Retina (tissue), 1 donor: ENCODE results near the gene CDK5RAP2.
A peak's percentile ranks its signal among the peaks of the same experiment; 100 is the strongest.

Source experiments
- DNase-seq: peaks from one replicate; pipeline ENCODE4 v3.0.0-alpha.2; 2016

The CDK5RAP2 gene

DNA sequence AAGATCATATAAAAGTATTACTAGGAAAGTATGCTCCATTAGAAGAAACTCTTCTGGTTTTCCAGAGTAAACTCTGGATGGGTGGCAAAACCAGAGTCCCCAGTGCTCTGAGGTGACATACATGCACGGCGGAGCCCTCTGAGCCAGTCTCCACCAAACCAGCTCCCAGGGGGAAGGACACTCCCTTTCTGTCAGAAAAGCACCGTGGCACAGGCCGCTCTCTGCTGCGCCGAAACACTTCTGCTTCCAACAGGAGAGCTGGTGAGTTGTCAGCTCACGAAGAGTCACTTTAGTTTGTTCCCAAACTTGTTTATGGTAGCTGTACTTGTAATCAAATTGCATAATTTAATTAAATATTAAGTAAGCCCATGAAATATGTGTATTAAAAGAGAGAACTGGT lies 184.6 kb downstream of the CDK5RAP2 start:
- DNase-seq, result no peak

DNA sequence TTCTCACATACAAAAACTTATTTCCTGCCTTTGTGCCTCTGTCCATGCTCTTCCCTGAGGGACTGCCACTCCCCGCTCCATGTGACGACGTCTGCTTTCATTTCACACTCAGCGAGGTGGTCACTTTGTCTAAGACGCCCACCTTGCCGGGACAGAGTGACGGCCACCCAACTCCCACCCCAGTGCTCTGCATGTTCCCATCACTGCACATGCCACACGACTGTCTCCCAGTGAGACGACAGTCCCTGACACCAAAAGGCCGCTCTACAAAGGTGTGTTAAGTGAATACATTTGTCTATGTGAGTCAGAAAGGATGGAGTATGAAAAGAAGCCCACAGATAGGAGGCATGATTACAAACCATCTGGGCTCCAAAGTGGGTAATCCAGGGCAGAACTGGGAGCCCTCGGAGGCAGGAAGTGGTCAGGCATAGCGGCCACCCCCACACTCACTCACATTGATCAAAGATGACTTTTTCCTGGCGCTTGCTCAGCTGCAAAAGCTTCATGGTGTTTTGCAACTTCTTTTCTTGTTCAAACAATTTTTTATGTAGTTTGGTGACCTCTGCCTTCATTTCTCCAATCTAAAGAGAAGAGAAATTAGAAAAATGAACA lies 185.8 kb downstream of the CDK5RAP2 start:
- no peak for DNase-seq

DNA sequence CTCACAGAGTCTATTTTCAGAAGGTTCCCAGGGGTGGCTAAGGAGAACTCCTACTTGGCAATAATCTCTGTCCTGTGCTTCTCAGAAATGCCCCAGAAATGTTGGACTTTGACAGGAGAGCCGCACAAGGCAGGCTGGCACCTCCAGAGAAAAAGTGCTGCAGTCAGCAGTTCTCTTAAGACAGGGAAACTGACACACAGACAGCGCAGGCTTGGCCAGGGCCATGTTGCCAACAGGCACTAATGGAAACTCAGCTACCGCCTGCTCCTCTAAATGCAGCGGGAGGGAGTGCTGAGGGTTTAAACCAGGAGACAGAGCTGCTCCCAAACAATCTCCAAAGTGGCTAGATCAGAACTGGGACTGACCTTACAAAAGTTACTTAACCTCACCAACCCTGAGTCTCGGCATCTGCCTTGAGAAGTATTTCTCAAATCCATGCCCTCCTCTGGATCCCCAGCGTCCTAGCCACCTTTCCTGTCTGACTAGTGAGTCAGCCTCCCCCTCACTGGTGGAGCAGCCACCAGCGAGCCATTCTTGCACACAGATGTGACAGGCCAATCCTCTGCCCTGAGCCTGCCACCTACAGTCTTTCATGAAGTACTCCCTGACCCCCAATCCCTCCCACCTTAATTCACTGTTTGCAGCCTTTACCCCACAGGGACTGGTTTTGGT lies 186.4 kb downstream of the CDK5RAP2 start:
- no peak for DNase-seq

DNA sequence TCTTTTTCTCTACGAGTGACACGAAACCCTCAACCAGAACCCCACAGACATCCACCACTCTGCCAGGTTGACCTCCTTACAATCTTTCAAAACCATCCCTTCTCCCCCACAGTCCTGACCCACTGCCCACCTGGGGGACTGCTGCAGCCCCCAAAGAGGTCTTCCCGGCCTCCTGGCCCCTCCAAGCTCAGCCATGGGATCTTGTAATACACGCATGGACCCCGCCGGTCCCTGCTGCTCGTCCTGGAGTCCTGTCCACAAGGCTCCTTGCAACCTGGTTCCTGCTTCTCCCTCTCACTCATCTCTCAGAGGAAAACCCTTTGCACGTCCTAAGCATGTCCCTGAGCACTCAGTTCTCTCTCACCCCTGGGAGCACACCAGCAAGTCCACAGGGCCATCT lies 187.3 kb downstream of the CDK5RAP2 start:
- DNase-seq, result no peak

DNA sequence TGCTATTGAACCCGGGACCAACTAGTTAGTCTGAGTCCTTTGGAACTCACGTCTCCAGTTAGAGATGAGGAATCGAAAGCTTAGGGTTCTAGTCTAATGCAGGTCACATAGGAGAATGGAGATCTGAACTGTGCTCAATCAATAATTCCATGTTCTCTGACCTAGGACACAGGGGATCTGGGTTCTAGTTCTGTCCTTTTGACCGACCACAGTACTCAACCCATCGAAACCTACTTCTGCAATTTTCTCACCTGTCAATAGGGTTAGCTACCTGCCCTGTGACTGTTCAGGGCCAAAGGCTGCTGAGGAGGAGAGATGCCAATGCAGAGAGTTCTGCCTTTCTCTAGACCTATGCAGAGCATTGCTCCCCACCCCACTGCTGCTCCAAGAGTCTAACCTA lies 187.7 kb downstream of the CDK5RAP2 start:
- no peak for DNase-seq

DNA sequence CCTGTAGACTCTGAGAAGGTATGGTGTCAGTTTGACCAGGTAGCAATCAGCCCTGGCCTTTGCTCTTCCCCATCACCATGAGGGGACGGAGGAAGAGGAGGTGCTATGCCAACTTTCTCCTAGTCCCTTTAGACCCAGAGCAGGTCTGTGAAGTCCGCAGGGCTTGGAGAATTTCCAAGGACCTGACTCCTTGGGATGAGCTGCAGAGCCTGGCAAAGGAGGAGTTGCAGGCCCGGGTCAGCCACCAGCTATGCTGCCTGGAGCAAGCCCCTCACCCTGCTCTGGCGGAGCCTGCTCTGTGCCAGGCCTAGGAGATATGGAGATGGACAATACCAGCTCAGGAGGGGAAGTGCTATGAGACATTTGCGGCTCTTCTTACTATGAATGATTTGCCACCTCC lies 188.3 kb downstream of the CDK5RAP2 start:
- DNase-seq, result no peak

DNA sequence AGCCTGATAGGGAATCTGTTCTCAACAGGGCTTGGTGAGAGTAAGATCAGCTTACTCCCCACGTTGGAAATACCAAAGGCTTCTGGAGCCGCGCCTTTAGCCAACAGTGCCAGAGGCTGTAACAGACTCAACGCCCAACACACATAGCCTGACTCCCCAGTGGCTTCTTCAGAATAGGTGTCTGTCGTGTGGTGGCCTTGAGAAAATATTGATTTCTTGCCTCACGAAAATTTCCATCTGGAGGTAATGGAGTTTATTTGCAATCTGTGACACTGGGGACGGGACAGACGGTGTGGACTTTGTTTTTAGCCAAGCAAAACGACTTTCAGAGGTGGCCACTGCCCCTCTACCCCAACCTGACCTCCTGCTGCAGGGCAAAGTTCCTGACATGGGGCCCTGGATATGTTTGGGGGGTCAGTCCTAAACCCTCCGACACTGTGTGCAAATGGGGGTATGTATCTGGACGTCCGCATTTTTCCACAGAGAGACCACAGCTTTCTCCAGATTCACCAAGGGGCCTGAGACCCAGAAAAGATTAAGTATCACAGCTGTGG lies 189.3 kb downstream of the CDK5RAP2 start:
- no peak for DNase-seq

DNA sequence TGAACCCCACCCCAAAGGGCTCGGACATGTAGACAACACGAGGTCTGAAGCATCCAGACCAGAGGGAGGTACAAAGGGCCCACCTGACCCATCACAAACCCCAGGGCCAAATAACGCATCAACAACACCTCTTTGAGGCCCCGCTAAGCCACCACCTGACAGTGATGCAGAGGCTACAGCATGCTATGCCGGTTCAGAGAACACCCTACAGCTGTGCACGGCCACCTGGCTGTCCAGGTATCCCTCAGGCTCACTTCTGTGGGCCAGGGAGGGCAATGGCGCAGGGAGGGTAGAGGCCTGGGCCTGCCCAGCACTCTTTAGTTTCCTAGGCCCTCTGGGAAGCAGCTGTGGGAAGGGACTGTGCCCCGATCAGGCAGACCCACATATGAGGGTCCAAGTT lies 190.1 kb downstream of the CDK5RAP2 start:
- no peak for DNase-seq

DNA sequence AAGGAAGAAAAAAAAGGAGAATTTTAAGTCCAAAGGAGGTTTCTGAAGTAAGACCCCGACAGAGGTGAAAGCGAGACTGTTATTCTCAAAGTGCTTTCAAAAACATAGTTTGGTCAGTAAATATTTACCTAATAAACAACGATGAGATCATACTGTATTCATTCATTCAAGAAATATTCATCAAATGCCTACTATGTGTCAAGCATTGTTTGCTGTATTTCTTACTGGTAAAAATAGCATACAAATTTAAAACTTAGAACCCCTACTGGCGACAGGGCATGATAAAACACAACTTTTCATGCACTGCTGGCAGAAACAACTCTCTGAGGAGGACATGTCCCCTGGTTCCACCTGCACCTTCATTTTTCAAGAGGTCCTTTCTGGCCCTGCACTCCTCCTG lies 190.7 kb downstream of the CDK5RAP2 start:
- DNase-seq, result no peak

DNA sequence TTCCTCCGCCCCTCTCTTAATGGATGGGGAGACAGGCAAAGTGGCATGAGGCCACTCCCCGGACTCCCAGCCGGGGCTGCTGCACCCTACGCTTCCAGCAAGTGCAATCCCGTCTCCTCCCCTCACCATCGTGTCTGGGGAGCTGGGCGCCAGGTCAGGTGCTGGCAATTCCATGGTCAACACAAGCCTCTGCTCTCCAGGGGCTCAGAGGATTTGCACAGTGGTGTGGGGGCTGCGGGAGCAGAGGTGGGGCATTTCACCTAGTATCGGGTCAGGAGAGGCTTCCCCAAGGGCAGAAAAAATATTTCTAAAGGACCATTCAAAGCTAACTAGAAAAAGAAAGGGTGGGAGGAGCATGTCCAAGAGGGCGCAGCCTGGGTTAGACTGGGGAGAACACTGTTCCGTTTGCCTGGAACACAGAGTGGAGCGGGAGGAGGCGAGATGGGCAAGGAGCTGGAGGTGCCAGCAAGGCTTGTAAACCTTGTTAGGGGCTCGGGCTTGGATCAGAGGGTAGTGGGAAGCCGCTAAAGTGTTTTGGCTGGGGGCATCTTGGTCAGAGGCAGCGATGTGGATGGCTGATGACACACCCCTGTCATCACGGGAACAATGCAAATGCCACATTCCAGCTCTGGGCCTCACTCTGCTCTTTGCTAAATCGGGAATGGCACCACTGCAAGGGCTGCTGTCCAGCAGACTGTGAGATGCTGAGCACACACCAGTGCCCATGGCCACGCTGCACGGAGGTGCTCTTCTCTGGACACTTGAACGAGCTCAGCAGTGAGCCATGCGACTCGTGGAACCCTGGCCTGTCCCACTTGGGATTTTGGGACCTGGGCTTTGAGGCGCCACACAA lies 191.7 kb downstream of the CDK5RAP2 start:
- peak; percentile 16 for DNase-seq

DNA sequence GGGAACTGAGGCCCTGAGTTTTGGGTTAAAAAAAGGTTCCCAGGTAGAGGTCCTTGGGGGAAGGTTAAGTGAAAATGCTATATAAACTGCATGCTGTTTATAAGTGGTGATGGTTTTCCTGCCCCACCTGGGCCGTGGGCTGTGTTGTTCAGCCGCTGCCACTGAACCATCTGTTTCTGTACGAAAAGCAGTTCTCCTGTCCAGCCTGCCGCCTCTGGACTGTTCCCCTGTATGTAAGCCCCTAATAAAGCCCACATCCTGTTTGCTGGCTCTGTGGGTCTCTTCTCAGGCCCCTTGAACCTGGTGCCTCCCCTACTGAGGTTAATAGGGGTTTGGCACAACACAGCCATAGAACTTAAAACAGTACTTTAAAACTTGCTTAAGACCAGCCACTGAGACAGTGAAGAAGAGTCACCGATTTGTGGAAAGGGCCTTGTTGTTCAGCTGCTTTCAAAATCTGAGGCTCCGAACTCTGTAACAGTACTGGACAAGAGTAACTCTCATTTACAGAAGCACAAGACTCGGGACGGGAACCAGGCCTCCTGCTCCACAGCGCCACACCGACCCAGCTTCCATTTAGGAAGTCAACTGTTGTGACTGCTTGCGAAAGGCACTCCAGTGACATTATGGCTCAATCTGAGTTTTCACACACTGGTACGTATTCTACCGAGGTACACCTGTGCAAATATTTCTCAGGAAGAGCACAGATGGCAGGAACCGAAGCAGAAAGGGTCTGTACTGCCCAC lies 192.5 kb downstream of the CDK5RAP2 start:
- no peak for DNase-seq

DNA sequence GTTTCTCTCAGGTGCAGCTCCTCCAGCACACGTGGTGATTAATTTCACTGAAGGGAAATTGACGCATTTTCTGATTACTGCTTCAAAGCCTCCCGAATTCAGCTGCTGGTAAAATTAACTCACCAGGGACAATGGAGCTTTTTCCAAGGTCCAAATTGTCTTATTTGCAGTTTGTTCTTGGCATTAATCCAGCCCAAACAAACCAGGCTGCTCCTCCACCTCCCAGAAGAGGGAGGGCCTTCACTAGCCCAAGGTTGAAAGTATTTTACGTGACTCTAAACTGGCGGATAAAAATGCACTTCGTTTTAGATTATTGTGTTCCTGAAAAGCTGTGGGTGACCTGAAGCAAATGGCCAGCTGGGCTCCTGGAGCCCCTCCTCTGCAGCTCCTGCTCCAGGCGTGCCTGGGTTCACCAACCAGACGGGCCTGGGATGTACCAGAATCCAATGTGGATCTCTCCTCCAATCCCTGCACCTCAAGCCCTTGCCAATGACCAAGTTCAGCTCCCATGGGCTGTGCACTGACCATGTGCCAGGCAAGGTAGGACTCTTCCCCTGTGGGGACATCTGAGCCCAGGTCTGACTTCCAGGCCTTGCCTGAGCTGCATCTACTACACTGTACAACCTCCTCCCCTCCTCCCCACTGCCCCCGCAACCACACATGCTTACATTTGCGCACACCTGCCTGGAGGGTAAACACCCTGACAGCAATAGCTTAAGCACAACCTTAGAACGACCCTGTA lies 193.4 kb downstream of the CDK5RAP2 start:
- no peak for DNase-seq

DNA sequence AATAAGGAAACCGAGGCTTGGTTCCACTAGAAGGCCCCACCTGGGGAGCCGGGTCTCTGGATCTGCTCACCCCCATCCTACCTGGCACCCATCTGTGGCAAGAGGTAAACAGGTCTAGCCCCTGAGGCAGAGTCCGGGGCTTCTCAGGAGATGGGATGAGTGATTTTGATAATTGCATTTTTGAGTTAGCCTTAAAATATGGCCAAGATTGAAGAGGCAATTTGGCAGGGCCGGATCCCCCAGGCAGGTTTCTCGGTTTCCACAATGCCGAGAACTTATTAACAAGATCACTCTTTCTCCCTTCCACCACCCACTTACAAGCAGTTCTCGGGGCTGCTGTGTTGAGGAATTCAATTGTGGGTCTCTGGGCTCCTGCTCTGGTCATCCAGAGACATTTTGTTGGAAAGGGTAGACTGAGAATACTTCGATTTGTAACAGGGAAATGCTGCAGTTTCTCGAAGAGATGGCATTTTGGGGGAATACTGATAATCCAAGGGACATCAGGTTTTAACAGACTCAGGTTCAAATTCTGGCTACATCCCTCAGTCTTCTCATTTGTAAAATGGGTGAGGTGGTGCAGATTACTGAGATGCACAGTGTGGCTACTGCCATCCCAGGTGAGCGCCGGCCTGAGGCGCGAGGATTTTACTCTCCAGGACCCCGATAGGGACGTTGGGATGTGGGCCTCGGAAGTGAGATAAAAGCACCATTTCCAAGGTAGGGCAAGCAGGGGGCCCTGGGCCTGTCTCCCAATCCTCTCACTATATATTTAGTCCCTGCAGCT lies 194.2 kb downstream of the CDK5RAP2 start:
- no peak for DNase-seq

DNA sequence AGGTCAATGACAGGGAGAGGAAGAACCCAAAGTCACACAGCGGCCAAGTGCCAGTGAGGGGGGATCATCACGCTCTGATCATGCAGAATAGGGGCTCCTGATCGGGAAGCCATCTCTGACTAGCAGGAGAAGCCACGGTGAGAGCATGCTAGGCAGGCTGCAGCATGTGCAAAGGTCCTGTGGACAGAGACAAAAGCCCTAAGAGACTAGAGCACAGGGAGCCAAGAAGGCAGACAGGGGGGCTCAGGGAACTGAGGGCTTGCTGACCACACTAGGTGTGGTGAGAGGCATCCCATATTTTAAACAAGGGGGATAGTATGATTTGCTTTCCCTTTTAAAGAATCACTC lies 195.1 kb downstream of the CDK5RAP2 start:
- DNase-seq, result no peak

DNA sequence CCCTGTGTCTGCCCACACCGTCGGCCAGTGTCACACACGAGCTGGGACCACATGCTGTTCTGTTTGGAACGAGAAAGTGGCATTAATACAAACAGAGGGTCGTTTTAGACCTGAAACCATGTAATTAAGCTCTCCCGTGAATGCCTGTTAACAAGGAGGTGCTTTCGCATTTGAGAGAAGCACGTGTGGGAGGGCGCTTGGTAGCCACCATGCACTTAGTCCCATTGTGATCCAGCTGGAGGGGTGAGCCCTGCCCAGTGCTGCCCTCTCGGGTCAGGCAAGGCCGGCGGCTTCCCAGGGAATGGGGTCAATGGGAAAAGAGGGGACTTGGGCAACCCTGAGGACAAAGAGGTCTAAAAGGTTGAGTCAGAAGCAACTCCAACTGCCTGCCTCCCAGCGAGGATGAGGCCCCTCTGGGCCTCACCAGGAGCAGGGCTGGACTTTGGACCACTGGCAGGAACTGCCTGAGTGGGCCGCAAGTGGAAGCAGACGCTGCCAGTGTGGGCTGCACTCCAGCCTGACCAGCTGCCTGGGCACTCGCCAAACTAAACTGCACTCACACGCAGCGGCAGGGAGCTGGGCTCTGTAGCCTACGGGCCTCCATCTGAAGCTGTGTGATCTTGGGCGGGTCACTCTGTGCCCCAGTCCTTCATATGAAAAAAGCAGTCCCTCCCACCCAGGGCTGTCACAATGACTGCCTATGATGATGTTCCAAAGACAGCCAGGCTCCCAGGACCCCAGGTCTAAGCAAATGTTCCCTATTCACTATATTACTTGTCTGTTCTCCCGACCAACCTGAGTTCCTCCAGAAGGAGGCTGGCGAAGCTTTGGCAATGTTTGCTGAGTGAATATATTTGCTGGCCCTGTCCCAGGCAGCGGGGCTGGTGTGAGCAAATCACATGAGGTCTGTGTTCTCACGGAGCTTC lies 195.7 kb downstream of the CDK5RAP2 start:
- peak; percentile 21 for DNase-seq

DNA sequence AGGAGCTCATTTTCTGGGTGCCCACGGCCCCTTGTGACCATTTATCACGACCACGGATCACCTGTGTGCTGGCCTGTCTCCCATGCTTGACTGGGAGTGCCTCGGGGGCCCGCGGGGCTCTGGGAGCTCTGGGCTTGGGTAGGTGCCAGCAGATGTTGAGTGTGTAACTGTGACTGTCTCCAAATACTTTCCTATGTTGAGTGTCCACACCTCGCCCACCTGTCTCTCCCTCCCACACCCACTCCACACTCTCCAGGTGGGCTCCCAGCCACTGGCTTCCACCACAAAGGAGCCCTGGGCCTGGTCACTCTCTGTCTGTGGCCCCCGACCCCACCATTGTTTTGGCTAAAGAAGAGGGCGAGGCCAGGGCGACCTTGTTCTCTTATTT lies 196.4 kb downstream of the CDK5RAP2 start:
- DNase-seq, result no peak

DNA sequence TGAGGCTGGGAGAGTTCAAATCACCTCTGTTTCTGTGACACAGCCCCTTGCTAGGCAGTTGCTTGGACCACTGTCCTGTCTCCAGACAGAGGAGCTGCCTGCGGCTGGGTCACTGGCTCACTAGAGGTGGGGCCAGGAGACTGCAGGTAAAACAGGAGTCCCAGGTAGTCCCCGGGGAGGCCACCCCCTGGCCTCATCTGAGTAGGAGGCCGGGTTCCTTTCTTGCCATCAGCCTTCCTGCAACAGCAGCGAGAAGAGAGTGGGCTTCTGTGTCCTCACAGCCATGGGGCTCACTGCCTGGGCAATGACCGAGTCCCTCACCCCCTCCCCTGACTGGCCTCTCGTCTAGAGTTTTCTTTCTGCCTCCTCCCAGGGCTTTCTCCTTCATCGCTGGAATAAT lies 197.5 kb downstream of the CDK5RAP2 start:
- DNase-seq, result no peak

DNA sequence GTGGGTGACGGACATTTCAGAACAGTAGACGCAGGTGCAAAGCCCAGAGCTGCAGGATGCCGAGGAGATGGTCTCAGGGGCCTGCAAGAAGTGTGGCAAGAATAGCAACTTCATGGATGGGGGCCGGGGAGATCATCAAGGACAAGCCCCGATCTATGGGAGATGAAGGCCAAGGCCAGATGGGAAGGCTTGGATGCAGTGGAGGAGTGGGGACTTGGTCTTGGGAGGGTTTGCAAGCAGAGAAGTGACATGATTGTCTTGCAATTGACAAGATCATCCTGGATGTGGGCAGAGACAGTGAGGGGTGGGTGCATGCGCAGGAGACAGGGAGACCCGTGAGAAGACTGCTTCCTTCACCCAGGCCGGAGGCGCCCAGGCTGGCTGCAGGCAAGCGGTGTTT lies 198.1 kb downstream of the CDK5RAP2 start:
- DNase-seq, result no peak

DNA sequence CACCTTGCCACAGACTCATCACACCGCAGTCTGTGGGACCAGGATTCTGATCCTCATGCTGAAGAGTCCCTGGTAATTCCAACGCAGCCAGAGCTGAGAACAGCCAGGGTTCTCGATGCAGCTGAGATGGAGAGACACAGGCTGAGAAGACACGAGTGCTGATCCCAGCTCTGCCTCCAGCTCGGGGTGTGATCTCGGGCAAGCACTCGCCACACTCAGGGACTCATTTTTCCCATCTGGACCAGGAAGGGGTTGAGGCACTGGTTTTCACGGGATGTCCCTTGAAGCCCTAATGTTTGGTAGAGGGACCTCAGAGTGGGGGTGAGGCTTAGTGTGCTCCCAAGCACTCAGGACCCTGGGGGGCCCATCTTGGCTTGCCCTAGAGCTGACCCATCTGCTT lies 200.4 kb downstream of the CDK5RAP2 start:
- no peak for DNase-seq

DNA sequence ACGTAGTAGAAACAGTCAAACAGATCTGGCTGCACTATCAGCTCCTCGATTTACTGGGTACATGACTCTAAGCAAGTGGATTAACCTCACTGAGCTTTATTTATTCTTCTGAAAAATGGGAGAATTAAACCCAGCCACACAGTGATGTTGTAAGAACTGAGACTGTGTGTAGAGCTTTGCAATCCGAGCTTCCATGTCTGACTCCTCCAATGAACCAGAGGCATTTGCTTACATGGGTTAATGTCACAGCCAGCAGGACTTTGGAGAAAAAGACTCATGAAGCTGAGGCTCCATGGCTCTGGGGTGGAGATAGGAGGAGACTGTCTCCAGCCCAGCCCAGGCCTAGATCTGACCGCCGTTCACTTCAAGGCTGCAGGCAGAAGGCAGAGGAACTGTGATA lies 201.3 kb downstream of the CDK5RAP2 start:
- no peak for DNase-seq
